HCT116 (cell line): ENCODE results near the gene FAP.

Experiments used
- CTCF ChIP-seq, 3 experiments: fragments of 200-600 bp in 1 of 3; sonication (generic) in 1 of 3; IDR thresholded peaks in 2 of 3; conservative IDR thresholded peaks in 1 of 3; 2 replicates each; pipeline ENCODE4 v1.5.1; 2012 to 2017; ENCODE audit warnings: low read depth in 2 of 3, low read length in 2 of 3, antibody characterized with exemption in 1 of 3, borderline replicate concordance in 1 of 3, control low read depth in 1 of 3, mild to moderate bottlenecking in 1 of 3, mixed read lengths in 1 of 3, mixed run types in 1 of 3, moderate library complexity in 1 of 3; ENCODE audit not compliant: insufficient read depth in 1 of 3
- YY1 ChIP-seq: IDR thresholded peaks from 2 replicates; pipeline ENCODE4 v1.6.1; 2011; ENCODE audit warnings: low read length, low read depth, moderate library complexity, mild to moderate bottlenecking; ENCODE audit not compliant: insufficient replicate concordance; ENCODE audit errors: extremely low read depth

GRCh38 chr2:162164802-162165201 lies 78.4 kb downstream of the FAP start:
- TF ChIP-seq CTCF (IDR thresholded peaks at IDR 0.05 in 2 of 3, conservative IDR thresholded peaks at IDR 0.05 in 1 of 3; ENCODE audit: borderline replicate concordance in 1 of 3, insufficient read depth in 1 of 3, low read depth in 2 of 3, low read length in 2 of 3) (no peak), YY1 (no peak)
